OCI-LY3 (cell line): ENCODE results near the gene SETDB1.

Experiments used
- H2AFZ ChIP-seq: fragments of 200-600, 300-600 bp; shearing (Covaris generic); 2 replicates; pipeline ENCODE4 v1.6.0; 2014; ENCODE audit warnings: antibody characterized with exemption, low read depth, low read length
- H3K27ac ChIP-seq: fragments of 200-600, 300-600 bp; sonication (generic); 2 replicates; pipeline ENCODE4 v1.5.1; 2014; ENCODE audit warnings: mild to moderate bottlenecking, low read length, moderate library complexity, mixed read lengths
- H3K27me3 ChIP-seq: fragments of 200-600, 300-600 bp; sonication (generic); 2 replicates; pipeline ENCODE4 v1.6.1; 2014; ENCODE audit warnings: low read depth, low read length, mixed read lengths
- H3K36me3 ChIP-seq: fragments of 200-600, 300-600 bp; sonication (generic); replicated peaks from 2 replicates; pipeline ENCODE3; 2014; ENCODE audit warnings: low read depth, low read length, mixed read lengths
- H3K4me1 ChIP-seq: fragments of 300-600, 200-600 bp; sonication (generic); 2 replicates; pipeline ENCODE4 v1.6.1; 2014; ENCODE audit warnings: low read length, mixed read lengths
- H3K4me2 ChIP-seq: fragments of 200-600, 300-600 bp; sonication (generic); 2 replicates; pipeline ENCODE4 v1.6.1; 2014; ENCODE audit warnings: low read length, mixed read lengths
- H3K4me3 ChIP-seq: fragments of 300-600, 200-600 bp; sonication (generic); 2 replicates; pipeline ENCODE4 v1.5.1; 2014; ENCODE audit warnings: antibody characterized with exemption, mild to moderate bottlenecking, low read length, moderate library complexity
- H3K79me2 ChIP-seq: fragments of 300-600, 200-600 bp; shearing (Covaris generic); 2 replicates; pipeline ENCODE4 v1.6.1; 2014; ENCODE audit warnings: mild to moderate bottlenecking, low read length, mixed read lengths
- H3K9ac ChIP-seq: fragments of 300-600, 200-600 bp; shearing (Covaris generic); 2 replicates; pipeline ENCODE4 v1.6.0; 2014; ENCODE audit warnings: mild to moderate bottlenecking, low read length, moderate library complexity
- H3K9me3 ChIP-seq: fragments of 200-600, 300-600 bp; shearing (Covaris generic); 2 replicates; pipeline ENCODE4 v1.6.1; 2014; ENCODE audit warnings: low read length, mixed read lengths; ENCODE audit not compliant: insufficient read depth
- H4K20me1 ChIP-seq: fragments of 200-600, 300-600 bp; sonication (generic); 2 replicates; pipeline ENCODE4 v1.6.1; 2016; ENCODE audit warnings: low read length, mixed read lengths; ENCODE audit not compliant: insufficient read depth
- EZH2phosphoT487 ChIP-seq: fragments of 200-600 bp; shearing (Covaris generic); IDR thresholded peaks from 2 replicates; pipeline ENCODE4 v1.6.1; 2018; ENCODE audit warnings: antibody characterized with exemption, mixed run types, low read depth
- TF ChIP-seq, protein P1 (sequence below): fragments of 200-600, 300-600 bp; sonication (generic); IDR thresholded peaks from 2 replicates; pipeline ENCODE4 v1.5.1; 2014; ENCODE audit warnings: antibody characterized with exemption, low read length, low read depth

The SETDB1 gene

DNA sequence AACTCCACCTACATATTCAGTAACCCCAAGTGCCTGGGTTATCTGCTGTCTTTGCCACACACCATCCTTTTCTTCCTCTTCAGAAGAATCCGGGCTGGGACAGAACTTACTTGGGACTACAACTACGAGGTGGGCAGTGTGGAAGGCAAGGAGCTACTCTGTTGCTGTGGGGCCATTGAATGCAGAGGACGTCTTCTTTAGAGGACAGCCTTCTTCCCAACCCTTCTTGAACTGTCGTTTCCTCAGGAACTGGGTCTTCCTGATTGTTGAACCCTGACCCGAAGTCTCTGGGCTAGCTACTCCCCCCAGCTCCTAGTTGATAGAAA, 38.0 kb downstream of the SETDB1 start:
- Histone ChIP-seq H3K9me3 (no peaks in the 10 kb centered on the region), H3K27ac (no peak overlapping the region), H4K20me1 (0 out of 2 replicates have a peak, but pooled peaks cover 6% of the 10 kb centered on the region), H3K4me2 (no peak overlapping the region), H3K36me3 (peaks cover 87% of the 10 kb centered on the region), H3K9ac (no peak overlapping the region), H3K79me2 (peaks cover 11% of the 10 kb centered on the region), H3K27me3 (no peaks in the 10 kb centered on the region), H2AFZ (no peak overlapping the region), H3K4me3 (no peak overlapping the region), H3K4me1 (no peaks in the 10 kb centered on the region)
- no peak for TF ChIP-seq EZH2phosphoT487
- TF ChIP-seq, protein P1, sequence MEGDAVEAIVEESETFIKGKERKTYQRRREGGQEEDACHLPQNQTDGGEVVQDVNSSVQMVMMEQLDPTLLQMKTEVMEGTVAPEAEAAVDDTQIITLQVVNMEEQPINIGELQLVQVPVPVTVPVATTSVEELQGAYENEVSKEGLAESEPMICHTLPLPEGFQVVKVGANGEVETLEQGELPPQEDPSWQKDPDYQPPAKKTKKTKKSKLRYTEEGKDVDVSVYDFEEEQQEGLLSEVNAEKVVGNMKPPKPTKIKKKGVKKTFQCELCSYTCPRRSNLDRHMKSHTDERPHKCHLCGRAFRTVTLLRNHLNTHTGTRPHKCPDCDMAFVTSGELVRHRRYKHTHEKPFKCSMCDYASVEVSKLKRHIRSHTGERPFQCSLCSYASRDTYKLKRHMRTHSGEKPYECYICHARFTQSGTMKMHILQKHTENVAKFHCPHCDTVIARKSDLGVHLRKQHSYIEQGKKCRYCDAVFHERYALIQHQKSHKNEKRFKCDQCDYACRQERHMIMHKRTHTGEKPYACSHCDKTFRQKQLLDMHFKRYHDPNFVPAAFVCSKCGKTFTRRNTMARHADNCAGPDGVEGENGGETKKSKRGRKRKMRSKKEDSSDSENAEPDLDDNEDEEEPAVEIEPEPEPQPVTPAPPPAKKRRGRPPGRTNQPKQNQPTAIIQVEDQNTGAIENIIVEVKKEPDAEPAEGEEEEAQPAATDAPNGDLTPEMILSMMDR, result no peak

GRCh38 chr1:150965605-150966004, 39.4 kb downstream of the SETDB1 start:
- TF ChIP-seq EZH2phosphoT487, result no peak
- TF ChIP-seq, protein P1, result no peak
- Histone ChIP-seq H3K4me2 (no peak overlapping the region), H2AFZ (no peak overlapping the region), H3K4me1 (no peaks in the 10 kb centered on the region), H4K20me1 (peaks cover 15% of the 10 kb centered on the region), H3K27ac (no peak overlapping the region), H3K79me2 (peaks cover 26% of the 10 kb centered on the region), H3K9me3 (no peaks in the 10 kb centered on the region), H3K36me3 (peaks cover 76% of the 10 kb centered on the region), H3K9ac (no peak overlapping the region), H3K27me3 (no peaks in the 10 kb centered on the region), H3K4me3 (no peak overlapping the region)

DNA sequence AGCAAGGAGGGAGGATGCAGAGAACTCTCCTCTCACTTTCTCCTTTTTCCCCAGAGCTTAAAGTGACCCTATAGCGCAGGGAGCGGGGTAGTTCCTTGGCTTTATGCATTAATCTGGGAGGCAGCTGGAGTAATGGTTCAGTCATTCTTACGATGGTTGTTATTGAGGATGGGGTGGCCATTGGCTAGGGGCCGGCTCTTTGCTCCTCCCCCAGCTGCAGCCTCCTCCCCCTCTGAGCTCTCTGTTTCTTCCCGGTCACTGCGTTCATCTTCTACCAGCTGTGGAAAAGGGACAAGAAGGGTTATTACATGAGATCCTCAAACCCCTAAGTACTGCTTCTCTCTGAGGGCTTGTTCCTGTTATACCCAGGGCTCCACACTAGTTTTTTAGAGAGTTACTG, 39.8 kb downstream of the SETDB1 start:
- Histone ChIP-seq H3K4me1 (no peaks in the 10 kb centered on the region), H3K4me3 (no peak overlapping the region), H3K9me3 (no peaks in the 10 kb centered on the region), H3K27me3 (no peaks in the 10 kb centered on the region), H3K9ac (no peak overlapping the region), H4K20me1 (peaks cover 19% of the 10 kb centered on the region), H3K79me2 (peaks cover 30% of the 10 kb centered on the region), H3K36me3 (peaks cover 72% of the 10 kb centered on the region), H3K27ac (no peak overlapping the region), H3K4me2 (no peak overlapping the region), H2AFZ (no peak overlapping the region)
- no peak for TF ChIP-seq EZH2phosphoT487
- TF ChIP-seq, protein P1, result no peak

- Histone ChIP-seq H3K4me1 (peaks cover 14% of the 10 kb centered on the region), H3K4me3 (no peak overlapping the region), H3K27me3 (no peaks in the 10 kb centered on the region), H3K4me2 (no peak overlapping the region), H3K27ac (no peak overlapping the region), H4K20me1 (peaks cover 38% of the 10 kb centered on the region), H3K36me3 (peaks cover 58% of the 10 kb centered on the region), H3K9me3 (no peaks in the 10 kb centered on the region), H3K9ac (no peak overlapping the region), H2AFZ (no peak overlapping the region), H3K79me2 (peaks cover 49% of the 10 kb centered on the region)
- no peak for TF ChIP-seq EZH2phosphoT487
- TF ChIP-seq, protein P1, result no peak
Measured at GRCh38 chr1:150967936-150968335, 41.8 kb downstream of the SETDB1 start.
